ENCODE data around the gene VGLL4.

DNA sequence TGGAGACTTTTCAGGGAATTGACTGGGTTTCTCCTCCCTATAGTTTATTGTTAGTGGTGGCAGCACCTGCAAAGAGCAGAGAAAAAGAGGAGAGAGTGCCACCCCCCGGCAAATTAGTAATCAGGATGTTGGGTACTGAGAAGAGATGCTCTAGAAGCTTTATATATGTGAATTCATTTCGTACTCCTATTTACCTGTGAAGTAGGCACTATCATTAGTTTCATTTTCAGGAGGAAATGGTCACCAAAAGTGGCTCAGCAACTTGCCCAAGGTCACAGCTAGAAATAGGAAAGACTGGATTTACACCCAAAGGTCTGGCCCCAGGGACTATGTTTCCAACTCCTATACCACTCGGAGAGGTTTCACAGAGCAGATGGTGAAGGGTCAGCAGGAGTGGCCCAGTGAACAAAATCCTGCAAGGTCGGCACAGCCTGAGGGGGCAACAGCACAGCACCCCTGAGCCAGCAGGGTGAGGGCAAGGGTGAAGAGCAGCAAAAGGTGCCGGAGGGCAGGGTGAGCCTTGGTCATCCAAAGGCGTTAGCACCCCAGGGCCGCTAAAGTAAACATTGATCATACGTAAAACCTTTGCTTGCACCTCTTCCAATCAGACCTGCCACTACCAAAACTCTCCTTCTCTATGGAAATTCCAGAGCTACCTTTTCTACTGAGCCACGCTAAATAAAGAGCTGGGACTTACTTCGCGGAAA, 23.6 kb downstream of the VGLL4 start:
- no peak for TF ChIP-seq GATA3 (IDR thresholded peaks at IDR 0.05; ENCODE audit: low read depth, low read length)
- no peak for TF ChIP-seq GATA2 (IDR thresholded peaks at IDR 0.05; ENCODE audit: low read depth, low read length)
